HepG2 (cell line): ENCODE measurements around the gene HLF. TPM values are rescaled to one million over a fixed set of nuclear protein-coding genes. Genes with fewer than 3 reads are reported as not detected.
A peak's percentile ranks its signal among the peaks of the same experiment; 100 is the strongest.

Source experiments
- ATM ChIP-seq: fragments of 450-650 bp; IDR thresholded peaks from 2 replicates; pipeline ENCODE4 v1.7.1; 2017; ENCODE audit warnings: mild to moderate bottlenecking, borderline replicate concordance
- CREB1 ChIP-seq, 2 experiments: fragments of 450-650 bp in 1 of 2; IDR thresholded peaks; 2 replicates each; pipeline ENCODE4 v1.6.1; 2016 to 2017; ENCODE audit warnings: control low read depth in 1 of 2, mild to moderate bottlenecking in 1 of 2, missing compliant biosample characterization in 1 of 2, missing genetic modification characterization in 1 of 2
- DDIT3 ChIP-seq: sonication (generic); formaldehyde crosslinking; IDR thresholded peaks from 2 replicates; pipeline ENCODE4 v1.4.0; 2020; ENCODE audit warnings: mild to moderate bottlenecking, missing genetic modification reagents
- DNMT1 ChIP-seq: sonication (generic); formaldehyde crosslinking; IDR thresholded peaks from 2 replicates; pipeline ENCODE4 v1.5.1; 2020; ENCODE audit warnings: mild to moderate bottlenecking, missing genetic modification reagents
- FOXA1 ChIP-seq, 2 experiments: fragments of 450-650 bp in 1 of 2; sonication (generic) in 1 of 2; formaldehyde crosslinking in 1 of 2; IDR thresholded peaks; 2 replicates each; pipeline versions ENCODE4 v1.4.0 to v1.6.1; 2016 to 2020; ENCODE audit warnings: missing genetic modification reagents in 1 of 2
- FOXO1 ChIP-seq: sonication (generic); formaldehyde crosslinking; IDR thresholded peaks from 2 replicates; pipeline ENCODE4 v1.4.0; 2020; ENCODE audit warnings: missing genetic modification reagents
- GPN1 ChIP-seq: sonication (generic); formaldehyde crosslinking; IDR thresholded peaks from 2 replicates; pipeline ENCODE4 v1.5.1; 2020; ENCODE audit warnings: missing genetic modification reagents, borderline replicate concordance
- HMG20B ChIP-seq: conservative IDR thresholded peaks from 2 replicates; pipeline ENCODE4 v1.6.1; 2016; ENCODE audit warnings: missing genetic modification reagents, missing compliant biosample characterization
- HNRNPL ChIP-seq: fragments of 200-400 bp; formaldehyde crosslinking; IDR thresholded peaks from 2 replicates; pipeline ENCODE4 v1.6.1; 2017; ENCODE audit warnings: mild to moderate bottlenecking, low read depth, low read length
- ISX ChIP-seq: sonication (generic); formaldehyde crosslinking; conservative IDR thresholded peaks from 2 replicates; pipeline ENCODE4 v1.5.0; 2020; ENCODE audit warnings: missing genetic modification reagents
- MAFF ChIP-seq: IDR thresholded peaks from 2 replicates; pipeline ENCODE4 v1.6.1; 2011; ENCODE audit warnings: low read depth, low read length, improper control_type of control experiment
- NKX3-1 ChIP-seq: sonication (generic); formaldehyde crosslinking; IDR thresholded peaks from 2 replicates; pipeline ENCODE4 v1.5.0; 2020; ENCODE audit warnings: missing genetic modification reagents
- REL ChIP-seq: sonication (generic); formaldehyde crosslinking; conservative IDR thresholded peaks from 2 replicates; pipeline ENCODE4 v1.8.0; 2022; ENCODE audit warnings: mild to moderate bottlenecking, missing genetic modification reagents, moderate library complexity
- RORA ChIP-seq: sonication (generic); formaldehyde crosslinking; IDR thresholded peaks from 2 replicates; pipeline ENCODE4 v1.5.0; 2020; ENCODE audit warnings: mild to moderate bottlenecking, missing genetic modification reagents, moderate library complexity
- SALL1 ChIP-seq: sonication (generic); formaldehyde crosslinking; IDR thresholded peaks from 2 replicates; pipeline ENCODE4 v1.8.0; 2022; ENCODE audit warnings: mild to moderate bottlenecking, missing genetic modification reagents
- SKIL ChIP-seq: sonication (generic); formaldehyde crosslinking; IDR thresholded peaks from 2 replicates; pipeline ENCODE4 v1.8.0; 2022; ENCODE audit warnings: missing genetic modification reagents, mild to moderate bottlenecking, moderate library complexity, borderline replicate concordance
- TCF7L2 ChIP-seq: IDR thresholded peaks from 2 replicates; pipeline ENCODE4 v1.6.1; 2011; ENCODE audit warnings: mild to moderate bottlenecking, low read depth, low read length, moderate library complexity
- ZBTB25 ChIP-seq: IDR thresholded peaks from 2 replicates; pipeline ENCODE4 v1.6.1; 2018; ENCODE audit warnings: missing genetic modification reagents
- ZBTB8A ChIP-seq: sonication (generic); formaldehyde crosslinking; IDR thresholded peaks from 2 replicates; pipeline ENCODE4 v1.4.0; 2020; ENCODE audit warnings: mild to moderate bottlenecking, low read depth, missing genetic modification reagents, borderline replicate concordance
- ZNF34 ChIP-seq: sonication (generic); formaldehyde crosslinking; IDR thresholded peaks from 2 replicates; pipeline ENCODE4 v1.4.0; 2020; ENCODE audit warnings: mild to moderate bottlenecking, missing genetic modification reagents, borderline replicate concordance
- ZNF674 ChIP-seq: sonication (generic); formaldehyde crosslinking; IDR thresholded peaks from 2 replicates; pipeline ENCODE4 v1.5.0; 2020; ENCODE audit warnings: low read depth, mild to moderate bottlenecking, missing genetic modification reagents
- ZNF709 ChIP-seq: sonication (generic); formaldehyde crosslinking; IDR thresholded peaks from 2 replicates; pipeline ENCODE4 v1.5.0; 2020; ENCODE audit warnings: mild to moderate bottlenecking, missing genetic modification reagents
- ZSCAN30 ChIP-seq: sonication (generic); formaldehyde crosslinking; IDR thresholded peaks from 2 replicates; pipeline ENCODE4 v1.5.0; 2020; ENCODE audit warnings: mild to moderate bottlenecking, missing genetic modification reagents
- polyA plus RNA-seq, 8 experiments: library from polyadenylated mRNA; depleted of rRNA in 3 of 8; stranded (reverse) in 7 of 8; unstranded in 1 of 8; fragments of >200 nt; fragmentation: Illumina TruSeq in 4 of 8; extraction: Trizol in 4 of 8; gene quantifications; 2 replicates each; pipeline versions ENCODE4 v1.2.1 to v1.2.3, GENCODE V29; 2011 to 2016; ENCODE audit warnings: low read depth in 4 of 8, missing spikeins in 1 of 8, mixed read lengths in 1 of 8; ENCODE audit not compliant: insufficient read depth in 1 of 8
- total RNA-seq, 5 experiments: library from RNA; depleted of rRNA; stranded (reverse); fragments of >200 nt; fragmentation: Illumina TruSeq; extraction: Trizol; gene quantifications; 2 replicates each; pipeline ENCODE4 v1.2.3, GENCODE V29; 2016; ENCODE audit warnings: low read depth in 1 of 5

Gene HLF
- total and polyA plus RNA-seq, 2 of the 13 experiments (the other 11 are each of a cell fraction or from before 2014, with no cell fraction given): 202 to 346 TPM

GRCh38 chr17:55238179-55238930 lies 26.4 kb upstream of the HLF start (continued):
- TF ChIP-seq RORA (CRISPR knock-in tag): peak; percentile 100
- TF ChIP-seq ZNF709 (CRISPR knock-in tag): peak; percentile 68; the same call in 1 of the 2 replicates
- 0 out of 2 replicates have a peak, but pooled peaks have one; percentile 24 for TF ChIP-seq FOXO1 (CRISPR knock-in tag)
- no peak for TF ChIP-seq ATM
- peak; percentile 90 for TF ChIP-seq ZNF34 (CRISPR knock-in tag)
- no peak; the same call in 1 of the 2 replicates for TF ChIP-seq CREB1 (IDR thresholded peaks at IDR 0.05)
- 0 out of 2 replicates have a peak, but pooled peaks have one; percentile 1 for TF ChIP-seq CREB1 (CRISPR knock-in tag; IDR thresholded peaks at IDR 0.05)
- 0 out of 2 replicates have a peak, but pooled peaks have one; percentile 7 for TF ChIP-seq ISX (CRISPR knock-in tag)
- TF ChIP-seq FOXA1 (IDR thresholded peaks at IDR 0.05): no peak
- 0 out of 2 replicates have a peak, but pooled peaks have one; percentile 15 for TF ChIP-seq FOXA1 (CRISPR knock-in tag; IDR thresholded peaks at IDR 0.05)
- TF ChIP-seq HNRNPL: no peak
- TF ChIP-seq SKIL (CRISPR knock-in tag): peak; percentile 73; the same call in 1 of the 2 replicates
- no peak for TF ChIP-seq GPN1
- TF ChIP-seq ZBTB8A: peak; percentile 63; the same call in 1 of the 2 replicates
- TF ChIP-seq ZBTB25: no peak; the same call in 1 of the 2 replicates
- no peak for TF ChIP-seq ZNF674 (CRISPR knock-in tag)
- TF ChIP-seq ZSCAN30 (CRISPR knock-in tag): no peak; the same call in 1 of the 2 replicates
- peak; percentile 80 for TF ChIP-seq SALL1 (CRISPR knock-in tag)
- TF ChIP-seq HMG20B: no peak
- TF ChIP-seq DDIT3 (CRISPR knock-in tag): no peak
- no peak for TF ChIP-seq TCF7L2
- TF ChIP-seq DNMT1: peak; percentile 39; the same call in 1 of the 2 replicates
- peak; percentile 93; the same call in 1 of the 2 replicates for TF ChIP-seq NKX3-1 (CRISPR knock-in tag)
- no peak for TF ChIP-seq MAFF
- TF ChIP-seq REL: peak; percentile 85; the same call in 1 of the 2 replicates
